Measurements from ENCODE around the gene INTS12. TPM values are rescaled to one million over a fixed set of nuclear protein-coding genes. Genes with fewer than 3 reads are reported as not detected.

The INTS12 gene
- total RNA-seq, 1 donor from 2014 or later, result 19.8 TPM

- DNase-seq (ENCODE audit: low spot score), result no peak
- no peak overlapping the region for H3K4me3 Mint-ChIP-seq (ENCODE audit: unreplicated experiment)
- no peaks in the 10 kb centered on the region for H3K27me3 Mint-ChIP-seq (ENCODE audit: low read depth)
- no peak for TF ChIP-seq CTCF (IDR thresholded peaks at IDR 0.05)
- no peak overlapping the region for H3K27ac Mint-ChIP-seq (ENCODE audit: unreplicated experiment)
- no peaks in the 10 kb centered on the region for H3K9me3 Mint-ChIP-seq (ENCODE audit: low read depth)
- peaks cover 3% of the 10 kb centered on the region for H3K4me1 Mint-ChIP-seq (ENCODE audit: low read depth)
- H3K36me3 Mint-ChIP-seq (ENCODE audit: low read depth), result peaks cover 26% of the 10 kb centered on the region
Measured at GRCh38 chr4:105686571-105686970, 21.9 kb downstream of the INTS12 start.

- Mint-ChIP-seq H3K27ac (ENCODE audit: unreplicated experiment) (no peak overlapping the region), H3K27me3 (ENCODE audit: low read depth) (no peaks in the 10 kb centered on the region), H3K36me3 (ENCODE audit: low read depth) (peaks cover 14% of the 10 kb centered on the region), H3K4me1 (ENCODE audit: low read depth) (peaks cover 14% of the 10 kb centered on the region), H3K9me3 (ENCODE audit: low read depth) (no peaks in the 10 kb centered on the region), H3K4me3 (ENCODE audit: unreplicated experiment) (no peak overlapping the region)
- TF ChIP-seq CTCF (IDR thresholded peaks at IDR 0.05), result no peak
- no peak for DNase-seq (ENCODE audit: low spot score)
Measured at GRCh38 chr4:105683038-105683437, 25.5 kb downstream of the INTS12 start.

- TF ChIP-seq CTCF (IDR thresholded peaks at IDR 0.05), result no peak
- H3K4me3 Mint-ChIP-seq (ENCODE audit: unreplicated experiment), result no peak overlapping the region
- no peak overlapping the region for H3K27ac Mint-ChIP-seq (ENCODE audit: unreplicated experiment)
- no peak for DNase-seq (ENCODE audit: low spot score)
- H3K27me3 Mint-ChIP-seq (ENCODE audit: low read depth), result no peaks in the 10 kb centered on the region
- H3K4me1 Mint-ChIP-seq (ENCODE audit: low read depth), result peaks cover 14% of the 10 kb centered on the region
- peaks cover 8% of the 10 kb centered on the region for H3K36me3 Mint-ChIP-seq (ENCODE audit: low read depth)
- H3K9me3 Mint-ChIP-seq (ENCODE audit: low read depth), result no peaks in the 10 kb centered on the region
Measured at GRCh38 chr4:105679186-105679585, 29.3 kb downstream of the INTS12 start.

GRCh38 chr4:105677709-105678108 is 30.8 kb downstream of the INTS12 start:
- no peak for DNase-seq (ENCODE audit: low spot score)
- H3K4me1 Mint-ChIP-seq (ENCODE audit: low read depth), result peaks cover 12% of the 10 kb centered on the region
- no peak overlapping the region for H3K4me3 Mint-ChIP-seq (ENCODE audit: unreplicated experiment)
- H3K27ac Mint-ChIP-seq (ENCODE audit: unreplicated experiment), result no peak overlapping the region
- peaks cover 7% of the 10 kb centered on the region for H3K36me3 Mint-ChIP-seq (ENCODE audit: low read depth)
- H3K27me3 Mint-ChIP-seq (ENCODE audit: low read depth), result peaks cover 12% of the 10 kb centered on the region
- no peak for TF ChIP-seq CTCF (IDR thresholded peaks at IDR 0.05)
- H3K9me3 Mint-ChIP-seq (ENCODE audit: low read depth), result no peaks in the 10 kb centered on the region

- DNase-seq (ENCODE audit: low spot score), result no peak
- no peak for TF ChIP-seq CTCF (IDR thresholded peaks at IDR 0.05)
- Mint-ChIP-seq H3K27me3 (ENCODE audit: low read depth) (peaks cover 25% of the 10 kb centered on the region), H3K27ac (ENCODE audit: unreplicated experiment) (no peak overlapping the region), H3K4me3 (ENCODE audit: unreplicated experiment) (no peak overlapping the region), H3K9me3 (ENCODE audit: low read depth) (no peaks in the 10 kb centered on the region), H3K36me3 (ENCODE audit: low read depth) (no peaks in the 10 kb centered on the region), H3K4me1 (ENCODE audit: low read depth) (peaks cover 2% of the 10 kb centered on the region)
Measured at GRCh38 chr4:105674011-105674410, 34.5 kb downstream of the INTS12 start.
